T47D (cell line): ENCODE measurements around the gene LMBR1.
"Not testable (repeated sequence)": the region's sequence is repeated elsewhere in the genome, so short reads cannot be mapped to it uniquely, and the experiment has no call there.

Experiments used
- DNase-seq, 2 experiments: peaks; one replicate each; pipeline versions ENCODE4 v3.0.0 to v3.0.0-alpha.2; 2011 to 2012; ENCODE audit warnings: low read depth in 1 of 2, low spot score in 1 of 2
- JUND ChIP-seq: IDR thresholded peaks from 2 replicates; pipeline ENCODE4 v1.6.1; 2012; ENCODE audit warnings: low read depth
- in situ Hi-C: cut with HindIII; loops from 2 replicates; pipeline ENCODE4 v1.10.0; 2016; ENCODE audit warnings: low sequenced_read_pairs, low pct_unique_long_range_greater_than_20kb

The LMBR1 gene

DNA sequence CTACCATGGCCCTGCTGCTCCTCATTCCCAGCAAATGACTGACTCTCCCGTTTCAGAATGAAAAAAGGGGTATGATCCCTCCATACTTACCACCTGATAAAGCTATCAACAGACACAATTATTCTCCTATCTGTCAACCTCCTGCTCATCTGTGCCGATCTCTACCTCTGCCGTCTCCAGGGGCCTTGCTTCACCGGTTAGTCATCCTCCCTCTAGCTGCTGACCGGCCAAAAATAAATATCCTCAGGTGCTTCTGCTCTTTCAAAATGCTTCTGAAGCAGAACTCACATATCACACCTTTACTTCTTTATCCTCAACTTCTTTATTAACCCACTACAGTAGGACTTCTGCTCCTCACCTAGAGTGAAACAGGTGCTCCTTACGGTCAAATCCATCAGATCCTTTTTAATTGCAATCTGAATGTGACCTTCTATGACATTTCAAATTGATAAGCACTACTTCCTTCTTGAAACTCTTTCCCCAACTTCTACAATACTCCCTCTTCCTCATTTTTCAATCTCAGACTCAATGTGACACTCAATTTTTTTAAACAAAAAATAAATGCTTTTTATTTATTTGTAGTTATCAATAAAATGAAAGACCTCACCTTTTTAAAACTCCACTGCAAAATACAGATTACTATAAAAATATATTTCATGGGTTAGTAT is 63.2 kb downstream of the LMBR1 start:
- no peak for TF ChIP-seq JUND
- DNase-seq: no peak
- in situ Hi-C loops: no loop called here

DNA sequence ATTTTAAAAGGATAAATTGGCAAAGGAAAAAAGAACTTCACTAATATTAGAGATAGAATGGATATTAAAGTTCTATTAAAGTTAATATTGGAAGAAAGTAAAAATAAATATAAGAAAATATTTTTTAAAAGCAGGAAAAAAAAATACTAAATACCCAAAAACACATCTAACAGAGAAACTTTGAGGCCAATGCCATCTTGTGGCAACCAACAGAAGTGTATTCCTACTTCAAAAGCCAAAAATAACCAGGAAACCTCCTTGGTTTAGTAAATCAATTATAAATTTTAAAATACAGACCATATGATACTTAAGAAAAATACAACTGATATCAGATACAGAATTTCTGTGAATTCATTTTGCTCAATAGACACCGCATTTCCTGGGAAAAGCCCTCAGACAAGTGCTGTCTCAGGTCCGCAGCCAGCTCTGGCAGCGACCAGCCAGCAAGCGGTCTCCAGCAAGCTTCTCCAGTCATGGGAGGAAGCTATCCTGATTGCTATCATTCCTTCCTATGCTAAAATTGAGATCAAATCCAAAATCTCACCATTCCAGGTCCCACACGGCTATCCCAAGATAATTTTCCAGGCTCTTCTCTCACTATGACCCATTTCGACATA is 65.3 kb downstream of the LMBR1 start:
- no peak for DNase-seq
- in situ Hi-C loops: no loop called here
- TF ChIP-seq JUND: no peak

DNA sequence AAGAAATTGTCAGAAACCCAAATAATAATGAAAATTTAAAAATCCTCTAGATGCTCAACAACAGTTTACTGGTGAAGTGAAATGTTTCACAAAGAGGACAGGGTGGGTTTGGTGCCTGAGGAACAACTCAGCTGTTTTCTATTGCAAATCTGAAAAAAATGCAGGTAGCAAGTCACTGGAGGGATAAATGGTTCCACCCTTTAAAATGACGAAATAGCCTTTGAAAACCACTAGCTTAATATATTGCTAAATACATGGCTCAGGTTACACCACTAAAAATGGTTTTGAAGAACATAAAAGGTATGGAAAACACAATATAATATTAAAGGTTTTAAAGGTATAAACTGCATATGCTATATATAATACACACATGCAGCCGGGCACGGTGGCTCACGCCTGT is 69.5 kb downstream of the LMBR1 start:
- in situ Hi-C loops: no loop called here
- DNase-seq: no peak
- no peak for TF ChIP-seq JUND

DNA sequence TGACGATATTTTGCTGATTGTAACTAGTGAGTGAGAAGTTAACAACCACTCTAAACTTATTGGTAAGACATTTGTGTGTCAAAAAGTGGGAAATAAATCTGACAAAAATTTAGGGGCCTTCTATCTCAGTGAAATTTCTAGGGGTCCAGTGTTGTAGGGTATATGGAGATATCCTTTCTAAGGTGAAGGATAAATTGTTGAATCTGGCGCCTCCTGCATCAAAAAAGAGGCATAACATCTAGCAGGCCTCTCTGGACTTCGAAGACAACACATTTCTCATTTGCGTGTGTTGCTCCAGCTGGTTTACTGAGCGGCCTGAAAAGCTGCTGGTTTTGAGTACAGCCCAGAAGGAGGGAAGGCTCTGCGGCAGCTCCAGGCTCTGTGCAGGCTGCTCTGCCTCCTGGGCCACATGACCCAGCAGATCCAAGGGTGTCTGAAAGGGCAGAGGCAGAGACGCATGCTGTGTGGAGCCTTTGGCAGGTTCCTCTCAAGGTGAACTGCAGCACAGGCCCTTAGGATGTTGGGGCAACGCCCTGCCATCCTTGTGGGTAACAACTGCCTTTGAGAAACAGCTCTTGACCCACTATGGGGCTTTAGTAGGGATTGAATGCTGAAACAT is 72.4 kb downstream of the LMBR1 start:
- in situ Hi-C loops: no loop called here
- DNase-seq: no peak
- no peak for TF ChIP-seq JUND

DNA sequence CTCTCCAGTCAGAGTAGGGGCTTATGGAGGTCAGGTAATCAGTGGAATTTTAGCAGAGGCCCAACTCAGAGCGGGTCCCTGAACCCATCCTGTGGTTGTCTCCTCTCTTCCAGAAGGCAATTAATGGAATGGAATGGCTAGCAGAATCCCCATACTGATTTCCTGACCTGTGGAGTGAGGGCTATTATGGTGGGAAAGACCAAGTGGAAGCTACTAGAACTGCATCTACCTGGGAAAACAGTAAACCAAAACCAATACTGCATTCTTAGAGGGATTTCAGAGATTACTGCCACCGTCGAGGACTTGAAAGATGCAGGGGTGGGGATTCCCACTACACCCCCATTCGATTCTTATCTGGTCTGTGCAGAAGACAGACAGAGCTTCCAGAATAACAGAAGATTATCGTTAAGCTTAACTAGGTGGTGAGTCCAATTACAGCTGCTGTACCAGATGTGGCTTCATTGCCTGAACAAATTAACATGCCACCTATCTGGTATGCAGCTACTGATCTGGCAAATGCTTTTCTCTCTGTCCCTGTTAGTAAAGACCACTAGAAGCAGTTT is 73.2 kb downstream of the LMBR1 start:
- in situ Hi-C loops: no loop called here
- DNase-seq: no peak
- no peak for TF ChIP-seq JUND

DNA sequence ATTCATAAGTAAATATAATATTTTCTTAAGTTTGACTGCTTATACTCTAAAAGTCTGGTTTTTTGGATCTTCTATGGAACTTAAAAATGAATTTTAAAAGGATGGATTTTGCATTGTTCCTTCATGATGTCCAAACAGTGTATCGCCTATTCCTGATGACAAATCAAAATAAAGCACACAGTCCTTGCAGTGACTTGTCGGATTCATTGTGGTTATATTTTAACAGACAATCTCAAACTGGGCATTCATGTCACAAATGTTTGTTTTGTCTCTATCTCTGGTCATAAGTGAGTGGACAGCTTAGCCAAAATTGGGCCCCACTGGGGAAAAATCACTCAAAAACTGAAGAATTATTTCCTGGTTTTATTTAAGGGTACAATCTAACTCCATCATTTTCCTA is 74.8 kb downstream of the LMBR1 start:
- no peak for DNase-seq
- in situ Hi-C loops: no loop called here
- no peak for TF ChIP-seq JUND

DNA sequence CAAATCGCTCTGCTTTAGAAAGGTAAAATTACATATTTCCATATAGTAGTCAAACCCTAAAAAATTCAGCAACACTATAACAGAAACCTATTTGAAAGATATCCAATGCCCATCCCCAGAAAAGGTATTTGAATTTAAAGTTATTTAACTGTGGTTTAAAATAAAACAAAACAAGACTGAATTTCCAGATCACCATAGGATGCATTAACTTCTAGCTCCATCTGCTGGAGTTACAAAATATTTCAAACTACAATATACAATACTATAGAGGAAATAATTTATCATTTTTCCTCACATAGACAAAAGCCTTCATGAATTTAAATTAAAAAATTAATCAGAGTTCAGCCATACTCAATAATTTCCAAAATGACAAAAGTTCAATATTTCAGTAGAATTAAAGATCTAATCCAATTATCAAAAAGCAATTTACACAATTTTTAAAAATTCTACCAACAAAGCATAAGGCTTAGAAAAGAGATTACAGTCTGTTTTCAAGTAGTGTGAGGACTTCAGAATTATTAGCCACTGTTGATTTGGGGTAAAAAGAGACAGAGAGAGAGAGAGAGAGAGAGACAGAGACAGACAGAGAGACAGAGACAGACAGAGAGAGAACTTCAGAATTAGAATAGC is 75.9 kb downstream of the LMBR1 start:
- in situ Hi-C loops: no loop called here
- DNase-seq: peak in 1 of 2 experiments; percentile 12
- TF ChIP-seq JUND: no peak

DNA sequence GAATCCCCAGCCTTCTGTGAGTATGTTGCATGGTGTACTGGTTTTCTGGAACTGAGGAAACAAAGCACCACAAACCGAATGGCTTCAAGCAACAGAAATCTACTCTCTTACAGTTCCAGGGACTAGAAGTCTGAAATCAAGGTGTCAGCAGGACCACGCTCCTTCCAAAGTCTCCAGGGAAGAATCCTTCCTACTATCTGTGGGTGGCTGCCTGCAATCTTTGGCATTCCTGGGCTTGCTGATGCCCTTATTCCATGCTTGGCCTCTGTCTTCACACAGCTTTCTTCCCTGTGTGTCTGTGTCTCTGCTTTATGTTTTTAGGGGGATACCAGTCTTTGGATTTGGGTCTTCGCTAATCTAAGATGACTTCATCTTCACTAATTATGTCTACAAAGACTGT is 81.3 kb downstream of the LMBR1 start:
- no peak for TF ChIP-seq JUND
- DNase-seq: no peak
- in situ Hi-C loops: no loop called here

DNA sequence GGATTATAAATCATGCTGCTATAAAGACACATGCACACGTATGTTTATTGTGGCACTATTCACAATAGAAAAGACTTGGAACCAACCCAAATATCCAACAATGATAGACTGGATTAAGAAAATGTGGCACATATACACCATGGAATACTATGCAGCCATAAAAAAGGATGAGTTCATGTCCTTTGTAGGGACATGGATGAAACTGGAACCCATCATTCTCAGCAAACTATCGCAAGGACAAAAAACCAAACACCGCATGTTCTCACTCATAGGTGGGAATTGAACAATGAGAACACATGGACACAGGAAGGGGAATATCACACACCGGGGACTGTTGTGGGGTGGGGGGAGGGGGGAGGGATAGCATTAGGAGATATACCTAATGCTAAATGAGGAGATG is 89.3 kb downstream of the LMBR1 start:
- DNase-seq, in situ Hi-C loops: not testable (repeated sequence)

DNA sequence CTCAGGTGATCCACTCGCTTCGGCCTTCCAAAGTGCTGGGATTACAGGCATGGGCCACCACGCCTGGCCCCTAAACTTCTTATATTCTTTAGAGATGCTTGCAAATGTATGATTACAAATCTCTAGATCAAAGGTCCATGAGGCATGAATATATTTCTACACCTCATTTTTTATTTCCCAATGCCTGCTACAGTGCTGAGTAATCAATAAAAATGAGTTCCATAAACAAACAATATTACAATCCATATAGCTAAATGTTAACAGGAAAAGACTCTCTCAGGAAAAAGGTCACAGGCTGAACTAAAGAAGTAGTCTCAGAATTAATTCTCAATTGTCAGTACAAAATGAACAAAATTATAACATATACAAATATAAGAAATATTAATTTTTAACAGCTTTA is 90.8 kb downstream of the LMBR1 start:
- no peak for TF ChIP-seq JUND
- in situ Hi-C loops: no loop called here

DNA sequence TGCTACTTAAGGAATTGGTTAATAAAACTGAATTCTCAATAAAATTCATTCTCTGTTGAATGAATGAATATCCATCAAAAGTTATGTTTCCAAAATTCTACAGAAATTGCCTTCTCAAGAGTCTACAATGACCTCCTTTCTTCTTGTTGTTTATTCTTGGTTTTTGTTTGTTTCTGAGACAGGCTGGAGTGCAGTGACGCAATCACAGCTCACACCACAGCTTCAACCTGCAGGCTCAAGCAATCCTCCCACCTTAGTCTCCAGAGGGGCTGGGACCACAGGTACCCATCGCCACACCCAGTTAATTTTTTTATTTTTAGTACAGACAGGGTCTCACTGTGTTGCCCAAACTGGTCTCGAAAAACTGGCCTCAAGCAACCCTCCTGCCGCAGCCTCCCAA is 97.6 kb downstream of the LMBR1 start:
- in situ Hi-C loops: no loop called here
- TF ChIP-seq JUND: no peak
- DNase-seq: peak in 1 of 2 experiments; percentile 1

More for the DNA sequence above, 90.8 kb downstream of the LMBR1 start:
- DNase-seq: no peak

DNA sequence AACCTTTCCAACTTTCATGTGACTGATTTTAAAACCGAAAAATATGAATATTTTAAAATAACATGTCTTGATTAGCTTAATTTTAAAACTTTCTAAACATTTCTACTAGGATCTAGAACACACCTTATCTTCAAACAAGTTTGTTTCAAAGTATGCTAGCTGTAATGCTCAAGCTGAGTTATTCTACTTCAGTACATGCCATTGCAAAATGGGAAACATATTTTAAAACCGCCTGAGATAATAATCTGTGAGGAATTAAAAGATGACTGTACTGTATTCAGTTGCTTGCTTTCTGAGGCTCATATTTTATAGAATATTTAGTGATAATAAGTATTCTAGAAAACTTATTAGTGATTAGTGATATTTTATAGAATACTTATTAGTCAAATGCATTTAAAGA is 99.6 kb downstream of the LMBR1 start:
- DNase-seq: no peak
- no peak for TF ChIP-seq JUND
- in situ Hi-C loops: no loop called here

DNA sequence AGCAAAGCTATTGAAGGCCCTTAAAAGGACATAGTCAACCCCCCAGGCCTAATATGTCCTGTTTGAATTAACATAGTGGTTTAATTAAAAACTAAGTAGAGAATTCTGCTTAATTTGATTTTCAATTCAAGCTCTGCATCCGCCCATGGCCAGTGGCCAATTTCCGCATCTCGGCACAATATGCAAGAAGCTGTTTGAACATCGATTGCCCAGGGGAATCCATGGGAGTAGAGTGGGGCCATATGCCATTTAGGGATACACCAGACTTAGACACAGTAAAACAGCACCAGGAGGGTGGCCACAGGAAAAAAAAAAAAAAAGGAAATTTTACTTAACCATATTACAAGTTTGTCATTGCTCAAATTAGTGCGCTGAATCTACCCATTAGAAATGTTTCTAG is 100.4 kb downstream of the LMBR1 start:
- in situ Hi-C loops: no loop called here
- DNase-seq: no peak
- TF ChIP-seq JUND: no peak
